Activated CD4-positive, alpha-beta T cell treated with anti-CD3 and anti-CD28 coated beads, Interleukin-2, amount 10 ng/mL, durations not matched to agents 7 days and 5 days (primary cell): ENCODE results near the gene IRX6. TPM values are rescaled to one million over a fixed set of nuclear protein-coding genes. Genes with fewer than 3 reads are reported as not detected.

Source experiments
- CTCF ChIA-PET: fragments of 350-600 bp; sonication (Branson Sonifier 250); formaldehyde crosslinking; loops from one replicate; lab custom pipeline; 2021; ENCODE audit warnings: antibody characterized with exemption; lab: Charles Lee
- POLR2A ChIA-PET: fragments of 350-600 bp; sonication (Branson Sonifier 250); formaldehyde crosslinking; loops from one replicate; lab custom pipeline; 2021; ENCODE audit warnings: antibody characterized with exemption; lab: Charles Lee
- DNase-seq: peaks from one replicate; pipeline ENCODE4 v3.0.0-alpha.2; 2020
- H3K27ac Mint-ChIP-seq: one replicate; pipeline ENCODE4 v1.8.0; 2021; ENCODE audit warnings: mild to moderate bottlenecking, moderate library complexity, mixed read lengths
- H3K27me3 Mint-ChIP-seq: one replicate; pipeline ENCODE4 v1.8.0; 2021; ENCODE audit warnings: mixed read lengths
- H3K36me3 Mint-ChIP-seq: one replicate; pipeline ENCODE4 v1.8.0; 2021; ENCODE audit warnings: low read depth, mixed read lengths
- H3K4me1 Mint-ChIP-seq: one replicate; pipeline ENCODE4 v1.8.0; 2021; ENCODE audit warnings: mixed read lengths
- H3K4me3 Mint-ChIP-seq: one replicate; pipeline ENCODE4 v1.8.0; 2021; ENCODE audit warnings: mild to moderate bottlenecking, moderate library complexity, mixed read lengths
- H3K9me3 Mint-ChIP-seq: one replicate; pipeline ENCODE4 v1.8.0; 2021; ENCODE audit warnings: mixed read lengths
- total RNA-seq, 2 experiments: library from RNA; stranded (reverse); gene quantifications; one replicate each; pipeline ENCODE4 v1.2.3, GENCODE V29; 2021

The IRX6 gene
- total RNA-seq, 2 experiments from 2014 or later = not detected

- ChIA-PET POLR2A (no interaction called here), CTCF (no interaction called here)
- no peaks in the 10 kb centered on the region for H3K27me3 Mint-ChIP-seq
- H3K4me3 Mint-ChIP-seq = no peak overlapping the region
- no peak overlapping the region for H3K27ac Mint-ChIP-seq
- H3K36me3 Mint-ChIP-seq = no peaks in the 10 kb centered on the region
- peaks cover 2% of the 10 kb centered on the region for H3K9me3 Mint-ChIP-seq
- DNase-seq = no peak
- no peaks in the 10 kb centered on the region for H3K4me1 Mint-ChIP-seq
These were observed 31.5 kb upstream of the IRX6 start for GRCh38 chr16:55292491-55292890.

GRCh38 chr16:55294129-55294528 is 29.9 kb upstream of the IRX6 start:
- Mint-ChIP-seq H3K4me1 (no peaks in the 10 kb centered on the region), H3K4me3 (no peak overlapping the region), H3K27ac (no peak overlapping the region), H3K36me3 (no peaks in the 10 kb centered on the region), H3K27me3 (no peaks in the 10 kb centered on the region), H3K9me3 (no peaks in the 10 kb centered on the region)
- CTCF ChIA-PET = no interaction called here
- DNase-seq = no peak
- POLR2A ChIA-PET = no interaction called here

DNA sequence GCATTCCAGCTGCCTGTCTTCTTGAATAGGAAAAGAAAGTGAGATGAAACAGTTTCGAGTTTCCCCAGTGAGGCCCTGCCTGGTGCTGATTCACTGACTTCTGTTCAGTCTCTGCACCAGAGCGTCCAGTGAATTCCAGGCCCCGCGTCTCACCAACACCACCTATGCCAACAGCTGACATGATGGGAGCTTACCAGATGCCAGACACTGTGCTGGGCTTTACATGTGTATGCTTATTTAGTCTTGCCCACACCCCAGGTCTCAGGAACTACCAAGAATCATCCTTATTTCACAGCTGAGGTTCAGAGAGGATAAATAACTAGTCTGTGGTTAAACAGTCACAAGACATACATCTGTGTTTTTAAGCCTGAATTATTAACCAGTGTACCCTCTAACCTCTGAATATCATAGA is 29.1 kb upstream of the IRX6 start:
- Mint-ChIP-seq H3K36me3 (no peaks in the 10 kb centered on the region), H3K4me3 (no peak overlapping the region), H3K27me3 (peaks cover 2% of the 10 kb centered on the region), H3K4me1 (no peaks in the 10 kb centered on the region), H3K9me3 (no peaks in the 10 kb centered on the region), H3K27ac (no peak overlapping the region)
- DNase-seq = no peak
- ChIA-PET POLR2A (no interaction called here), CTCF (no interaction called here)

- POLR2A ChIA-PET = no interaction called here
These were observed 26.7 kb upstream of the IRX6 start for GRCh38 chr16:55297062-55297909.

GRCh38 chr16:55297910-55298479 is 26.0 kb upstream of the IRX6 start:
- POLR2A ChIA-PET = no interaction called here

More at GRCh38 chr16:55297062-55297909, 26.7 kb upstream of the IRX6 start:
- H3K9me3 Mint-ChIP-seq = no peaks in the 10 kb centered on the region
- no peak for DNase-seq
- H3K4me1 Mint-ChIP-seq = no peaks in the 10 kb centered on the region
- H3K36me3 Mint-ChIP-seq = no peaks in the 10 kb centered on the region
- peaks cover 9% of the 10 kb centered on the region for H3K27me3 Mint-ChIP-seq
- no peak overlapping the region for H3K27ac Mint-ChIP-seq
- CTCF ChIA-PET = no interaction called here
- no peak overlapping the region for H3K4me3 Mint-ChIP-seq

DNA sequence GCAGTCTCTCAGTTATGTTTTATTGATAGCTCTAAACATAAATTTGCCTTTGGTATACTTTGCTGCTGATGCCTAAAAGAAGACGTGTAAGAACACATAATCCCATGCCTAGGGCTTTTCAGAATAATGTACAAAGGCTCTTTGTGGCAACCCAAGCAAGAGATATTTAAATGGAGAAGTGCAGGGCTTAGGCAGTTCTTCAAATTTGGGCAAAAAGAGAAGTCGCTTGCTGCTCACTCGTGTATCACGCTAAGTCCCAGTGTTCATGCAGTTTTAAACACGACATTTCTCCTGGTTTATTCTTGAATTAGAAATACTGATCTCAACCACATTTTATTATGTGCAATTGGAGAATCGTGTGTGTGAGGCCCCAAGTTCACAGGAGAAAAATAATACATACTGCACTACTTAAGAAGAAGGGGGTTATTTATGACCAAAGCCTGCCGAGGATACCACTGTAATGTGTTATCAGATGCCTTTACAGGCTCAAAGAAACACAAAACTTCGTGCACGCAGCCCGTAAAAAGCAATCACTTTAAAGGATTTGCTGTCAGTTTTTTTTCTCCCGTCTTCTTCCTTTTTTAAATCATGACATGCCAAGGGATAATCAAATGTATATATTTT is 22.5 kb upstream of the IRX6 start:
- Mint-ChIP-seq H3K27ac (no peak overlapping the region), H3K4me1 (no peaks in the 10 kb centered on the region), H3K36me3 (no peaks in the 10 kb centered on the region), H3K27me3 (peaks cover 16% of the 10 kb centered on the region), H3K4me3 (no peak overlapping the region), H3K9me3 (no peaks in the 10 kb centered on the region)
- DNase-seq = no peak
- ChIA-PET POLR2A (no interaction called here), CTCF (no interaction called here)

More at GRCh38 chr16:55297910-55298479, 26.0 kb upstream of the IRX6 start:
- no peaks in the 10 kb centered on the region for H3K36me3 Mint-ChIP-seq
- H3K4me1 Mint-ChIP-seq = no peaks in the 10 kb centered on the region
- H3K27me3 Mint-ChIP-seq = peaks cover 13% of the 10 kb centered on the region
- H3K27ac Mint-ChIP-seq = no peak overlapping the region
- no peak overlapping the region for H3K4me3 Mint-ChIP-seq
- DNase-seq = no peak
- H3K9me3 Mint-ChIP-seq = no peaks in the 10 kb centered on the region
- CTCF ChIA-PET = no interaction called here

DNA sequence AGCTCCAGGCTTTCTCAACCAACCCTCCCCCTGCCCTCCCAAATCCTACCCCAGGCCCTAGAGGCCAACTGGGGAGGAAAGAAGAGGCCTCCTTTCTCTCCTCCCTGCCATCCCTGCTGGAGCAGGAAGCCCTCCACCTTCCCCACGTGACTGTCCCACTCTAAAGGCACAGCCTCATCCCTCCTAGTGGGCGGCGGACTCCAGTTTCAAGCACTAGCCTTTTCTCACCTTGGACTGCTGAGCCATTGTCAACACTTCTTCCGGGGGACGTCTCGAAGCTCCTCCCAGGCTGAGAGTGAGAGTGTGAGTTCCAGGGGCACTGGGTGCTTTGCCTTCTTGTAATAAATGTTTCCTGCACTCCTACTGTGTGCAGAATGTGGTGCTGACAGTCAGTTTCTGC is 21.4 kb upstream of the IRX6 start:
- Mint-ChIP-seq H3K4me3 (no peak overlapping the region), H3K27me3 (peaks cover 16% of the 10 kb centered on the region), H3K27ac (no peak overlapping the region), H3K9me3 (no peaks in the 10 kb centered on the region), H3K36me3 (no peaks in the 10 kb centered on the region), H3K4me1 (no peaks in the 10 kb centered on the region)
- CTCF ChIA-PET = interaction anchor here (0.8 kb wide), 1 partner anchor 21 kb away, joined by 3 read pairs; no protein-coding TSS in a partner anchor
- POLR2A ChIA-PET = no interaction called here
- no peak for DNase-seq

- H3K36me3 Mint-ChIP-seq = no peaks in the 10 kb centered on the region
- no peak overlapping the region for H3K27ac Mint-ChIP-seq
- H3K9me3 Mint-ChIP-seq = no peaks in the 10 kb centered on the region
- ChIA-PET CTCF (no interaction called here), POLR2A (no interaction called here)
- no peak overlapping the region for H3K4me3 Mint-ChIP-seq
- H3K27me3 Mint-ChIP-seq = peaks cover 3% of the 10 kb centered on the region
- H3K4me1 Mint-ChIP-seq = no peaks in the 10 kb centered on the region
- DNase-seq = no peak
These were observed 15.0 kb upstream of the IRX6 start for GRCh38 chr16:55308973-55309372.

GRCh38 chr16:55322327-55322726 is 1.7 kb upstream of the IRX6 start:
- no peaks in the 10 kb centered on the region for H3K9me3 Mint-ChIP-seq
- H3K4me1 Mint-ChIP-seq = no peaks in the 10 kb centered on the region
- DNase-seq = no peak
- no peak overlapping the region for H3K27ac Mint-ChIP-seq
- ChIA-PET POLR2A (no interaction called here), CTCF (no interaction called here)
- H3K36me3 Mint-ChIP-seq = no peaks in the 10 kb centered on the region
- peaks cover 32% of the 10 kb centered on the region for H3K27me3 Mint-ChIP-seq
- no peak overlapping the region for H3K4me3 Mint-ChIP-seq

GRCh38 chr16:55324285-55325079 is 479 bp downstream of the IRX6 start:
- Mint-ChIP-seq H3K4me1 (no peaks in the 10 kb centered on the region), H3K9me3 (no peaks in the 10 kb centered on the region), H3K4me3 (no peak overlapping the region), H3K36me3 (no peaks in the 10 kb centered on the region), H3K27ac (no peak overlapping the region), H3K27me3 (peaks cover 50% of the 10 kb centered on the region)
- CTCF ChIA-PET = no interaction called here
- DNase-seq = no peak
- POLR2A ChIA-PET = no interaction called here

DNA sequence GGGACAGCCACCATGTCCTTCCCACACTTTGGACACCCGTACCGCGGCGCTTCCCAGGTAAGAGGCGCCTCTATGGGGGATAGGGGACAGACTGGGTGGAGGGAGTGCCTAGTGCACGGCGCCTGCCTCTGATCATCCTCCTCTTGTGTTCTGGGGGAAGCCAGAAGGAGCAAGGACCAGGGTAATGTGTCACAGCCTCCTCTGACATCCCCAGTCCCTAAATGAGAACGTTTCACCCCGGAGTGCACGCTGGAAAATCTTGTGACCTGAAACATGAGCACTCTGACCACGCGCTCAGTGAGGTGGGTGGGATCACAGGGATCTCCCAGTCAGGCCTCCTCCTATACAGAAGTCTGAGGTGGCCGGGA is 1.1 kb downstream of the IRX6 start:
- H3K27ac Mint-ChIP-seq = no peak overlapping the region
- DNase-seq = no peak
- H3K9me3 Mint-ChIP-seq = no peaks in the 10 kb centered on the region
- ChIA-PET POLR2A (no interaction called here), CTCF (no interaction called here)
- H3K4me3 Mint-ChIP-seq = no peak overlapping the region
- no peaks in the 10 kb centered on the region for H3K4me1 Mint-ChIP-seq
- no peaks in the 10 kb centered on the region for H3K36me3 Mint-ChIP-seq
- peaks cover 56% of the 10 kb centered on the region for H3K27me3 Mint-ChIP-seq

DNA sequence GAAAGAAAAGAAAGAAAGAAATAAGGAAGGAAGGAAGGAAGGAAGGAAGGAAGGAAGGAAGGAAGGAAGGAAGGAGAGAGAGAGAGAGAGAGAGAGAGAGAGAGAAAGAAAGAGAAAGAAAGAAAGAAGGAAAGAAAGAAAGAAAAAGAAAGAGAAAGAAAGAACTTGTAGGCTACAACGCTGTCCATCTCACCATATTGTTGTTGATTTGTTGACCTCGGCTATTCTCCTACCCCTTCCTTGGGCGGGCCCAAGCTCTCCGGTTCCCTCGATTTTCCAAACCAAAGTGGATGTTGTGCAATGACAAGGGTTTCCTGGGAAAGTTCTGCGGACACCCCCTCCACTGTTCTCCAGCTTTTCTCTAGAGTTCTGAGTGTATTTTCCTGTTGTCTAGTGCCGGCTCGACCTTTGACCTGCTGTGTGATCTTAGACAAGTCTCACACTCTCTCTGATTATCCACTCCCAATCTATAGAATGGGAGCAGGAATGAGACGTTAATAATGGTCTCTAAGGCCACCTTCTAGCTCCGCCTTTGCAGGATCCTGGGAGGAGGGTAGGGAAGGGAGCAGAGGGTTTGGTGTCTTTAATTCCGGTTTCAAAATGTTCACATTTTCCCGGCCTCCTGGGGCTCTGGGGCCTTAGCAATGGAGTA is 1.6 kb downstream of the IRX6 start:
- POLR2A ChIA-PET = no interaction called here
- H3K9me3 Mint-ChIP-seq = no peaks in the 10 kb centered on the region
- no peaks in the 10 kb centered on the region for H3K4me1 Mint-ChIP-seq
- H3K4me3 Mint-ChIP-seq = no peak overlapping the region
- no peak for DNase-seq
- peaks cover 61% of the 10 kb centered on the region for H3K27me3 Mint-ChIP-seq
- CTCF ChIA-PET = no interaction called here
- H3K27ac Mint-ChIP-seq = no peak overlapping the region
- no peaks in the 10 kb centered on the region for H3K36me3 Mint-ChIP-seq
